Mesenchymal stem cell (in vitro differentiated cells and primary cell): Measurements from ENCODE around the gene TARS3.
"Not testable (repeated sequence)": the region's sequence is repeated elsewhere in the genome, so short reads cannot be mapped to it uniquely, and the experiment has no call there.

Experiments used
- DNase-seq: peaks from one replicate; pipeline ENCODE4 v3.0.0-alpha.2; 2013
- H2AFZ ChIP-seq: one replicate; pipeline ENCODE4 v1.6.1; 2013; ENCODE audit warnings: low read depth, mild to moderate bottlenecking, control low read depth, inconsistent platforms, low read length, moderate library complexity
- H2AK5ac ChIP-seq: 2 replicates; pipeline ENCODE4 v1.6.1; 2013; ENCODE audit warnings: low read length, moderate library complexity, mild to moderate bottlenecking, inconsistent platforms; ENCODE audit not compliant: severe bottlenecking
- H2BK120ac ChIP-seq: one replicate; pipeline ENCODE4 v1.6.1; 2013; ENCODE audit warnings: low read depth, mild to moderate bottlenecking, inconsistent platforms, low read length, moderate library complexity
- H2BK12ac ChIP-seq, 2 experiments: one replicate each; pipeline ENCODE4 v1.6.1; 2013; ENCODE audit warnings: inconsistent platforms in 2 of 2, low read length in 2 of 2, mild to moderate bottlenecking in 2 of 2, moderate library complexity in 2 of 2, control low read depth in 1 of 2
- H2BK15ac ChIP-seq: one replicate; pipeline ENCODE4 v1.6.1; 2013; ENCODE audit warnings: mild to moderate bottlenecking, low read depth, inconsistent platforms; ENCODE audit not compliant: poor library complexity, severe bottlenecking
- H2BK5ac ChIP-seq: 2 replicates; pipeline ENCODE4 v1.6.1; 2013; ENCODE audit warnings: low read depth, mild to moderate bottlenecking, low read length, control low read depth, inconsistent platforms; ENCODE audit not compliant: poor library complexity, severe bottlenecking
- H3K14ac ChIP-seq, 2 experiments: one replicate each; pipeline ENCODE4 v1.6.1; 2013; ENCODE audit warnings: inconsistent platforms in 2 of 2, low read length in 2 of 2, control low read depth in 1 of 2, mild to moderate bottlenecking in 1 of 2, moderate library complexity in 1 of 2
- H3K18ac ChIP-seq, 2 experiments: one replicate each; pipeline ENCODE4 v1.6.1; 2013; ENCODE audit warnings: inconsistent platforms in 2 of 2, low read length in 2 of 2, control low read depth in 1 of 2, low read depth in 1 of 2, mild to moderate bottlenecking in 1 of 2
- H3K23ac ChIP-seq, 2 experiments: one replicate each; pipeline ENCODE4 v1.6.1; 2013; ENCODE audit warnings: inconsistent platforms in 2 of 2, low read length in 2 of 2, mild to moderate bottlenecking in 2 of 2, moderate library complexity in 2 of 2, control low read depth in 1 of 2
- H3K27ac ChIP-seq: 2 replicates; pipeline ENCODE4 v1.5.1; 2013; ENCODE audit warnings: mild to moderate bottlenecking, moderate library complexity, low read length, control low read depth, inconsistent platforms; ENCODE audit not compliant: poor library complexity, severe bottlenecking
- H3K27me3 ChIP-seq, 2 experiments: 2 replicates each; pipeline versions ENCODE4 v1.6.1 to v1.7.0; 2013; ENCODE audit warnings: low read length in 2 of 2, mild to moderate bottlenecking in 2 of 2, moderate library complexity in 2 of 2, control low read depth in 1 of 2, inconsistent platforms in 1 of 2; ENCODE audit not compliant: control insufficient read depth in 1 of 2, insufficient read depth in 1 of 2
- H3K36me3 ChIP-seq, 2 experiments: 2 replicates each; pipeline versions ENCODE4 v1.6.1 to v1.7.0; 2013; ENCODE audit warnings: low read length in 2 of 2, control low read depth in 1 of 2, inconsistent platforms in 1 of 2, low read depth in 1 of 2, mild to moderate bottlenecking in 1 of 2; ENCODE audit not compliant: insufficient read depth in 2 of 2, control insufficient read depth in 1 of 2
- H3K4ac ChIP-seq, 2 experiments: one replicate each; pipeline ENCODE4 v1.6.1; 2013; ENCODE audit warnings: inconsistent platforms in 2 of 2, low read length in 2 of 2, mild to moderate bottlenecking in 2 of 2, moderate library complexity in 2 of 2, control low read depth in 1 of 2, low read depth in 1 of 2
- H3K4me1 ChIP-seq: 2 replicates; pipeline ENCODE4 v1.6.1; 2013; ENCODE audit warnings: low read depth, low read length, control low read depth; ENCODE audit not compliant: control insufficient read depth, insufficient read depth
- H3K4me2 ChIP-seq: 2 replicates; pipeline ENCODE4 v1.6.1; 2013; ENCODE audit warnings: low read length, mild to moderate bottlenecking, inconsistent platforms; ENCODE audit not compliant: poor library complexity, severe bottlenecking
- H3K4me3 ChIP-seq, 2 experiments: 2 replicates each; pipeline versions ENCODE4 v1.5.1 to v1.7.0; 2013; ENCODE audit warnings: low read length in 2 of 2, mild to moderate bottlenecking in 2 of 2, control low read depth in 1 of 2, low read depth in 1 of 2; ENCODE audit not compliant: insufficient read depth in 1 of 2
- H3K79me1 ChIP-seq: replicated peaks from 2 replicates; pipeline ENCODE4 v1.6.1; 2013; ENCODE audit warnings: mild to moderate bottlenecking, control low read depth, low read length, inconsistent platforms; ENCODE audit not compliant: poor library complexity, severe bottlenecking
- H3K9ac ChIP-seq: 2 replicates; pipeline ENCODE4 v1.7.0; 2013; ENCODE audit warnings: mild to moderate bottlenecking, low read length, moderate library complexity
- H3K9me3 ChIP-seq: 2 replicates; pipeline ENCODE4 v1.7.0; 2013; ENCODE audit warnings: mild to moderate bottlenecking, low read length; ENCODE audit not compliant: control insufficient read depth
- H4K8ac ChIP-seq: one replicate; pipeline ENCODE4 v1.6.1; 2013; ENCODE audit warnings: inconsistent platforms, mild to moderate bottlenecking, low read length, moderate library complexity
- H4K91ac ChIP-seq: one replicate; pipeline ENCODE4 v1.6.1; 2013; ENCODE audit warnings: mild to moderate bottlenecking, low read length, inconsistent platforms
- WGBS: methylation state at CpG from one replicate; pipeline ENCODE4 v1.1.7; 2013; ENCODE audit warnings: mixed read lengths; 5-methylcytosine and 5-hydroxymethylcytosine counted together

Gene TARS3

GRCh38 chr15:101734837-101735236, 10.6 kb upstream of the TARS3 start:
- H3K23ac ChIP-seq, H3K27me3 ChIP-seq, DNase-seq, H2BK15ac ChIP-seq, H3K4me3 ChIP-seq, H2BK5ac ChIP-seq, H4K8ac ChIP-seq, H2BK120ac ChIP-seq, H3K9ac ChIP-seq, H3K18ac ChIP-seq, H3K36me3 ChIP-seq, H3K4ac ChIP-seq, H3K27ac ChIP-seq, H2AK5ac ChIP-seq, H3K14ac ChIP-seq, H3K9me3 ChIP-seq, H3K4me1 ChIP-seq, H2AFZ ChIP-seq, H2BK12ac ChIP-seq, H3K4me2 ChIP-seq, H4K91ac ChIP-seq: not testable (repeated sequence)
- H3K79me1 ChIP-seq, result peaks cover 12% of the 10 kb centered on the region
- 99% methylated on average over 2 of the region's 2 CpGs for WGBS

- no peak overlapping the region for H3K27ac ChIP-seq
- H3K9ac ChIP-seq, result no peak overlapping the region
- H3K4me2 ChIP-seq, result no peak overlapping the region
- H2BK120ac ChIP-seq, result no peak overlapping the region
- no peak overlapping the region for H3K18ac ChIP-seq
- H2BK5ac ChIP-seq, result no peak overlapping the region
- no peak overlapping the region for H3K23ac ChIP-seq
- no peak for DNase-seq
- no peaks in the 10 kb centered on the region for H3K27me3 ChIP-seq
- no peak overlapping the region for H4K91ac ChIP-seq
- H3K4me1 ChIP-seq, result peaks cover 6% of the 10 kb centered on the region
- H3K4me3 ChIP-seq, result no peak overlapping the region
- peaks cover 0 to 3% of the 10 kb centered on the region in 2 experiments for H3K36me3 ChIP-seq
- 93% methylated on average over 2 of the region's 2 CpGs for WGBS
- H2AFZ ChIP-seq, result no peak overlapping the region
- no peak overlapping the region for H2BK12ac ChIP-seq
- H3K9me3 ChIP-seq, result no peaks in the 10 kb centered on the region
- H2BK15ac ChIP-seq, result no peak overlapping the region
- peaks cover 12% of the 10 kb centered on the region for H3K79me1 ChIP-seq
- H3K4ac ChIP-seq, result no peak overlapping the region
- no peak overlapping the region for H4K8ac ChIP-seq
- H2AK5ac ChIP-seq, result no peak overlapping the region
- no peak overlapping the region for H3K14ac ChIP-seq
These were observed 9.3 kb upstream of the TARS3 start for GRCh38 chr15:101733545-101733944.

- H3K27me3 ChIP-seq, result no peaks in the 10 kb centered on the region
- no peak overlapping the region for H2AK5ac ChIP-seq
- no peaks in the 10 kb centered on the region for H3K9me3 ChIP-seq
- H3K36me3 ChIP-seq, result peaks cover 0 to 3% of the 10 kb centered on the region in 2 experiments
- no peak overlapping the region for H2AFZ ChIP-seq
- H3K23ac ChIP-seq, result no peak overlapping the region
- no peak overlapping the region for H3K27ac ChIP-seq
- no peak overlapping the region for H4K91ac ChIP-seq
- DNase-seq, result no peak
- H3K4me3 ChIP-seq, result no peak overlapping the region
- H2BK120ac ChIP-seq, result no peak overlapping the region
- no peak overlapping the region for H3K4ac ChIP-seq
- H3K4me2 ChIP-seq, result no peak overlapping the region
- no peak overlapping the region for H2BK5ac ChIP-seq
- H3K18ac ChIP-seq, result no peak overlapping the region
- no peak overlapping the region for H3K9ac ChIP-seq
- H4K8ac ChIP-seq, result no peak overlapping the region
- H3K14ac ChIP-seq, result no peak overlapping the region
- H2BK12ac ChIP-seq, result no peak overlapping the region
- H3K79me1 ChIP-seq, result peaks cover 13% of the 10 kb centered on the region
- WGBS, result 95% methylated on average over 3 of the region's 3 CpGs
- H2BK15ac ChIP-seq, result no peak overlapping the region
- H3K4me1 ChIP-seq, result peaks cover 4% of the 10 kb centered on the region
These were observed 8.5 kb upstream of the TARS3 start for GRCh38 chr15:101732772-101733171.

GRCh38 chr15:101731746-101732145, 7.5 kb upstream of the TARS3 start:
- H3K27ac ChIP-seq, result no peak overlapping the region
- 71% methylated on average over 6 of the region's 6 CpGs for WGBS
- no peak overlapping the region for H2BK12ac ChIP-seq

More at GRCh38 chr15:101731746-101732145, 7.5 kb upstream of the TARS3 start:
- H3K9ac ChIP-seq, result no peak overlapping the region
- no peak overlapping the region for H3K4ac ChIP-seq
- H4K8ac ChIP-seq, result no peak overlapping the region
- H3K14ac ChIP-seq, result no peak overlapping the region
- peaks cover 0 to 3% of the 10 kb centered on the region in 2 experiments for H3K36me3 ChIP-seq
- no peak overlapping the region for H2AFZ ChIP-seq
- H2BK120ac ChIP-seq, result no peak overlapping the region
- no peak overlapping the region for H3K4me2 ChIP-seq
- no peak overlapping the region for H4K91ac ChIP-seq
- H3K79me1 ChIP-seq, result peaks cover 13% of the 10 kb centered on the region
- H3K4me3 ChIP-seq, result no peak overlapping the region
- no peak overlapping the region for H2BK15ac ChIP-seq
- no peaks in the 10 kb centered on the region for H3K9me3 ChIP-seq
- H3K23ac ChIP-seq, result no peak overlapping the region
- H3K27me3 ChIP-seq, result no peaks in the 10 kb centered on the region
- H3K18ac ChIP-seq, result no peak overlapping the region
- H3K4me1 ChIP-seq, result peaks cover 2% of the 10 kb centered on the region
- H2AK5ac ChIP-seq, result no peak overlapping the region
- H2BK5ac ChIP-seq, result no peak overlapping the region
- no peak for DNase-seq
